Body of pancreas (tissue), 4 donors: ENCODE measurements around the gene ZCCHC18.

ENCODE experiments used
- POLR2A ChIP-seq, 3 donors: fragments of 450-650 bp; IDR thresholded peaks; one replicate each; pipeline ENCODE4 v1.6.1; 2016; ENCODE audit warnings: antibody characterized with exemption in 3 of 3, mild to moderate bottlenecking in 2 of 3
- TF ChIP-seq, protein P1 (sequence below), 7 experiments: fragments of 450-650 bp in 4 of 7; fragments of 200-600 bp in 3 of 7; sonication (generic) in 3 of 7; IDR thresholded peaks; one replicate each; pipeline ENCODE4 v1.5.1; 2016 to 2019; ENCODE audit warnings: antibody characterized with exemption in 7 of 7

DNA sequence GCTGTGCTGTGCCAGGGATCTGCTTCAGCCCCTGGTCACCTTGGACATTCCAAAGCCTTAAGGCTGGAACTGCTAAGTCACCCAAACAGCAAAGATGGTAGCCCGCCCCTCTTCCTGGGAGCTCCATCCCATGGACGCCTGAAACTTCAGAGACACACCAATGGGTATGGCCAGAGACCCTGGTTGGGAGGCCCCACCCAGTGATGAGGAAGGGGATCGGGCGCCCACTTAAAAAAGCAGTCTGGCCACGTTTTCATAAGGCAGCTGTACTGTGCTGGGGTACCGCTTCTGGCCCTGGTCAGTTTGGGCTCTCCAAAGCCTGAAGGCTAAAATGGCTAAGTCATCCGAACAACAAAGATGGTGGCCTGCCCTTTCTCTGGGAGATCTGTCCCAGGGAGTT, 26.8 kb upstream of the ZCCHC18 start:
- TF ChIP-seq, protein P1, sequence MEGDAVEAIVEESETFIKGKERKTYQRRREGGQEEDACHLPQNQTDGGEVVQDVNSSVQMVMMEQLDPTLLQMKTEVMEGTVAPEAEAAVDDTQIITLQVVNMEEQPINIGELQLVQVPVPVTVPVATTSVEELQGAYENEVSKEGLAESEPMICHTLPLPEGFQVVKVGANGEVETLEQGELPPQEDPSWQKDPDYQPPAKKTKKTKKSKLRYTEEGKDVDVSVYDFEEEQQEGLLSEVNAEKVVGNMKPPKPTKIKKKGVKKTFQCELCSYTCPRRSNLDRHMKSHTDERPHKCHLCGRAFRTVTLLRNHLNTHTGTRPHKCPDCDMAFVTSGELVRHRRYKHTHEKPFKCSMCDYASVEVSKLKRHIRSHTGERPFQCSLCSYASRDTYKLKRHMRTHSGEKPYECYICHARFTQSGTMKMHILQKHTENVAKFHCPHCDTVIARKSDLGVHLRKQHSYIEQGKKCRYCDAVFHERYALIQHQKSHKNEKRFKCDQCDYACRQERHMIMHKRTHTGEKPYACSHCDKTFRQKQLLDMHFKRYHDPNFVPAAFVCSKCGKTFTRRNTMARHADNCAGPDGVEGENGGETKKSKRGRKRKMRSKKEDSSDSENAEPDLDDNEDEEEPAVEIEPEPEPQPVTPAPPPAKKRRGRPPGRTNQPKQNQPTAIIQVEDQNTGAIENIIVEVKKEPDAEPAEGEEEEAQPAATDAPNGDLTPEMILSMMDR (IDR thresholded peaks at IDR 0.05) = no peak
- no peak for TF ChIP-seq POLR2A (IDR thresholded peaks at IDR 0.05)
